Stimulated activated CD4-positive, alpha-beta T cell treated with anti-CD3 and anti-CD28 coated beads, Interleukin-4, amount 100 ng/mL, for 4 hours (primary cell): ENCODE measurements around the gene SPOP.
"Not testable (repeated sequence)": the region's sequence is repeated elsewhere in the genome, so short reads cannot be mapped to it uniquely, and the experiment has no call there.

ENCODE experiments used
- DNase-seq, 2 experiments: peaks; one replicate each; pipeline ENCODE4 v3.0.0-alpha.2; 2020

The SPOP gene

GRCh38 chr17:49695698-49696232 lies 17.9 kb upstream of the SPOP start:
- DNase-seq, result no peak

- DNase-seq, result peak; percentile 51 to 66
Observed at GRCh38 chr17:49694847-49695697, 17.2 kb upstream of the SPOP start.

- DNase-seq, result no peak
Observed at GRCh38 chr17:49692751-49693150, 14.9 kb upstream of the SPOP start.

DNA sequence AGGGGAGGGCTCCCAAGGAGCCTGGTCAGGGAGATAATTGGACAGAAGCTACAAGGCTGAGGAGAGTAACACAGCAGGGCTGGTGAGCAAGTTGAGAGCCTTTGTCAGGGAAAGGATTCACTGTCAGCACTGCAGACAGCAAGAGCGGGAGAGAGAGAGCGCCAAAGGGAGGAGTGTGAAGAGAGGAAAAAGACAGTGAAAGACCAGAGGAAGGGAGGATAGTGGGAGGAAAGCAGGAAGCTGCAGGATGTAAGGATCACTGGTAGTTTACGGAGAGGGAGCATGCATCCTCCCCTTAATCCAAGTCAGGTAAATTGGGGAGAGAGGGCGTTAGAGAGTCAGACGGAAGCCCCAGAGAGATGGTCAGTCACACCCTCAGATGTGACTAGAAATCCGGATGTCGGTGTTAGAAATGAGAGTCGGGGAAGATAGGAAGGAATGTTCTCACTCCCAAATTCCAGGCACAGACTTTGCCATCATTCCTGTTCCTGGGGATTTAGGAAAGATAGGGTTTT lies 13.8 kb upstream of the SPOP start:
- no peak for DNase-seq

GRCh38 chr17:49691086-49691676 lies 13.3 kb upstream of the SPOP start:
- DNase-seq, result no peak

DNA sequence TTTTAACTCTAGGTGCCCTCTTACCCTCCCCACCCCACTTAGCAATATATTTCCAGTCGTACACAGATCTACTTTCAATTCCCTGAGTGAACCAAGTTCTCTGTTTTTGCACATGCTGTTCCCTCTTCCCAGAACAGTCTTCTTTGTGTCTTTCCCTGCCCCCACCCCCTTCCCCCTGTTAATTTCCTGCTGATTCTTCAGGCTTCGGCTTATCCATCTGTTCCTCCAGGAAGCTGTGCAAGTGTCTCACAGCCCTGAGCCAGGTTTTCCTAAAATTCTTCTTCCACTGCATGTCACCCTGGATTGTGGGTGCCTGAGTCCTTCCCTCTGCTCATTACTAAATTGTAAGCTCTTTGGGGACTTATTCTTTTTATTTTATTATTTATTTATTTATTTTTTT lies 12.4 kb upstream of the SPOP start:
- no peak for DNase-seq

DNA sequence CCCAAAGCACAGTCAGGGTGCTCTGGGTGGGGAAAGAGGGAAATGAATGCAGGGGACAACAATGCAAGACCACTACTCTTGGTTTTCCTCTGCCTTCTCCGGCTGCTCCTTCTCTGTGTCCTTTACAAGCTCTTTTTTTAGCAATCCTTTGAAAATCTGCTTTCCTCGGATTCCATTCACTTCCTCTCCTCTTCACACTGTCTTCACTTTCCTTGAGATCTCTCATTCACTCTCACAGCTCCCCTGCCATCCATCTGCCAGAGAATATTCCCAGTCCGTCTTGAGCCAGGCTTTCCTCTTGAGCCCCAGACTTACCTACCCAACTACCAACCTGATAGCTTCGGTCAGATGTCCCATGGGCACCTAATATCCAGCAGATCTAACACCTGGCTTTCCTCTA lies 11.0 kb upstream of the SPOP start:
- no peak for DNase-seq

GRCh38 chr17:49687878-49688491 lies 10.1 kb upstream of the SPOP start:
- DNase-seq, result no peak

DNA sequence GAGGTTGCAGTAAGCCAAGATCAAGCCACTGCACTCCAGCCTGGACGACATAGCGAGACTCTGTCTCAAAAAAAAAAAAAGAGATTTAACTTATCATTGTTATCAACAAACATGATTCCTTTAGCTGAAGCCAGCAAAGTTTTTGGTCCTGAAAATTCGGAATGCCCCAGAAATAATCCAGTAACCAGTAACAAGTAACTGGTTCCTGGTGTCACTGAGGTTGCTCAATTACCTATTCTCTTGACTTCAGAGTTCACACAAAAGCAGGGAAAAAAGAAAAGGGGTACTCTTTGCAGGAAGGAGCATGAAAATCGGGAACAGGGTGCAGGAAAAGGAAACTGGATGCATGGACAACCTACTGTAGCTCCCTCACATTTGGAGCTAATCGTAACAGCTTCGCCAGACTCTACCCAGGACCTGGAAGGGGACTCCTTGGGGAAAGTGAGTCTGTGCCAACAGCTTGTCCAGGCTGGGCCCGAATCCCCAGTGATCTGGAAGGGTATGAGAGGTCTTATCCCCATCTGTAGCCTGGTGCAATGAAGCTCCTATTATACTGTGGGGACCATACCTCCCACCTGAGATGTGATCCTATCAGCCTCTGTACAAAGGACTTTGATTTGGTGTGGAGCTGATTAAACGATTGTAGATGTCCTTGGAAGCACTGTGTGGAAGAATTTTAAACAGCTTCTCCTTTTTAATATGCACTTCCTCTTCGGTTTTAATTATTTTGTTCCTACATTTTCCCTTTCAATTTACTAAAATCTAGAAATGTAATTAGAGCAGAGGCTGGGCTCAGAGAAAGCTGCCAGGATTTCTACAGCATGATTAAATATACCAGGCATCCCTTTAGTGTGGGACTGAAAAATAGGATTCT lies 3.4 kb upstream of the SPOP start:
- DNase-seq, result no peak

DNA sequence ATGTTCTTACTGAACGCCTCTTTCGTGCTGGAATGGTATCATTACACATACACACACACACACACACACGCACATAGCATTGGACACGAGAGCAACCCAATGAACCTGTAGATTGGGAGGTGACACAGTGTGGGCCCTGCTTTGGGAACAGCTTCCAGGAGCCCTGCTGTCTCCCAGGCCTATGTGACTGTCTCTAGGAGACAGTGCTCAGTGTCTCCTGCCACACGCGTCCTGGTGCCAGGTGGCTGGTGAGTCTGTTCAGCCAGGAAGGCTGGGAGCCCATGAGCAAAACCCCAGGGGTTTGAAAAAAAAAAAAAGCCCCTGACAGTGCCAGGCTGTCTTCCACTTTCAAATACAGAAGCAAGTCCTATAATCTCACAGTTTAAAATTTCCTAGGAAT lies 2.4 kb upstream of the SPOP start:
- no peak for DNase-seq

DNA sequence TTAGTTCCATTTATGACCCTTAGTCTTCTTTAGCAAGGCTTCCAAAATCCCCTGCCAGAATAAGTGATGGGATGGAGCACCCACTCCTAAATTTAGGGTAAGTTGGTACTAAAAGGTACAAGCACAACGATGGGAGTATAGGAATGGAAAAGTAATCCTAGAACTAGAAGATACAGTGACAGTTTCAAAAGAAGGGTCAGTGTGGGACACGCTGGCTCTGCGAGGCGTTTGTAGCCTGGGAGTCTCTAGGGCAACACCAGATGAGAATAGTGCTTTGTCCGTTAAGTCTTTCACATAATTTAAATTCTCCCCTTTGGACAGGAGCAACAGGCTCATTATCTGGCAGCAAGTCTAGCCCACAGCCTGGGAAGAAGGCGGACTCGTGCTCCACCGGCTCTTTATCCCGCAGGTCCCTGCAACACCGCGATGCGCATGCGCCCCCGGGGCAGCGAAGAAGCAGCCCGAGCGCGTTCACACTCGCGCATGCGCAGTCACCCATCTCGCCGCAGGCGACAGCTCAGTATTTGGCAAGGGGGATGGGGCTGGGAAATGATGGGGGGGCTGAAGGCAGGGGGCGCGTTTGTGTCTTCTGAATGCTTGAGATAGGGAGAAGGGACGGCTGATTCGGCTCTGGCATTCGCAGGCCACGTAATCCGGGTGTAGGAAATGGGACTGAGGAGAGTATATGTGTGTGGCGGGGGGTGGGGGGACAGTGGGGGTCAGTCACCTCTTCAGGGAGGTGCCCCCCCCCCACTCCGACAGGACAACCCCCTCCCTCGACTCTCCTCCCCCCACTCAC lies 564 bp downstream of the SPOP start:
- DNase-seq, result peak; percentile 95 to 99

DNA sequence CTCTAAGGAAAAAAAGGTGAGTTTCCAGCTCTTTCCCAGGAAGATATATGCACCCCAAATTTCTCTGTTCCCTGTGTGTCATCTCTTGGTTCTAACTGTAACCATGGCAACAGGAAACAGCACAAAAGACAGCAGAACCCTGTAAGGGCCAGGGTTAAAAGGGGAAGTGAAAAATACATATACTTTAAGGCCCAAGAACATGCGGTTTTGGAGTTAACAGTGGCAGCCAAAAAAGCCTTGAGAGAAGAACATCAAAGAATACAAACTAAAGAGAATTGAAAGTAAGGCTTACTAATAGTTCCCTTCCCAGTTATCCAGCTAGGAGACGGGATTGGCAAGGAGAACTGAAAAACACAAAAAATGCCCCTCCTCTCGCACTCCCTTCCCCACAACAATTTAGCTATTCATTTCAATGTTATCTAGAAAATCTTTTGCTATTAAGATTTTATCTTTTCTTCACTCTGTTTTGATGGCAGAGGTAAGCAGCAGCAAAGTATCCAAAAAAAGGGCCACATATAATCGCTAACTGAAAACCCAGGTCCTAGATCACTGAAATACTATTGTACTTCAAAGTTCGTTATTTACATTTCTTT lies 1.5 kb downstream of the SPOP start:
- no peak for DNase-seq

- DNase-seq, result no peak
Observed at GRCh38 chr17:49674507-49674906, 3.4 kb downstream of the SPOP start.

GRCh38 chr17:49673679-49674078 lies 4.2 kb downstream of the SPOP start:
- not testable (repeated sequence) for DNase-seq

- DNase-seq, result no peak
Observed at GRCh38 chr17:49670641-49671040, 7.3 kb downstream of the SPOP start.

DNA sequence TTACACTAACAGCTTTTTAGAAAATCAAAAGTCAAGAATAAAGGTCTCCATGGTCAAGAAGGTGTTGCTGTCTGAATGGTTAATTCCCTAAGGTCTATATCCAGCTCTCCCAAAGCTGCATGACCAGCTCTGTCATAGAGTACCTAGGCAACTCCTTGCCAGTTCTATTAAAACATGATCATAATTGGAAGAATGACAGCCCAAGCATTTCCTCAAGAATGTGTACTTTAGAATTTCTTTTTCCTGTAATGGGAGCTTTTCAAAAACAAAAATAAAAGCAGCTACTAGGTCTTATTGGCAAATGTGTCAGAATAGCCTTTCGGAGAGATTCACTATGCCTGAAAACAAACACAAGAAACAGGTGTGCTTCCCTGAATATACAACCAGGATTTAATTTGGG lies 7.9 kb downstream of the SPOP start:
- DNase-seq, result no peak

DNA sequence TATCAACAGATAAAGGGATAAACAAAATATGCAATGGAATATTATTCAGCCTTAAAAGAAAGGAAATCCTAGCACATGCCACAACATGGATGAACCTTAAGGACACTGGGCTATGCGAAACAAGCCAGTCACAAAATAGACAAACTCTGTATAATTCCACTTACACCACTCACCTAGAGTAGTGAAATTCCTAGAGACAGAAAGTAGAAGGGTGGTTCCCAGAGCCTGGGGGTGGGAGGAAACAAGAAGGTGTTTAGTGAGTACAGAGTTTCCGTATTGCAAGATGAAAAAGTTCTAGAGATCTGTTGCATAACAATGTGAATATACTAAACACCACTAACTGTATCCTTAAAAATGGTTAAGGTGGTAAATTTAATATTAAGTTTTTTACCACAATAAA lies 10.0 kb downstream of the SPOP start:
- DNase-seq, result peak in 1 of 2 experiments; percentile 17

DNA sequence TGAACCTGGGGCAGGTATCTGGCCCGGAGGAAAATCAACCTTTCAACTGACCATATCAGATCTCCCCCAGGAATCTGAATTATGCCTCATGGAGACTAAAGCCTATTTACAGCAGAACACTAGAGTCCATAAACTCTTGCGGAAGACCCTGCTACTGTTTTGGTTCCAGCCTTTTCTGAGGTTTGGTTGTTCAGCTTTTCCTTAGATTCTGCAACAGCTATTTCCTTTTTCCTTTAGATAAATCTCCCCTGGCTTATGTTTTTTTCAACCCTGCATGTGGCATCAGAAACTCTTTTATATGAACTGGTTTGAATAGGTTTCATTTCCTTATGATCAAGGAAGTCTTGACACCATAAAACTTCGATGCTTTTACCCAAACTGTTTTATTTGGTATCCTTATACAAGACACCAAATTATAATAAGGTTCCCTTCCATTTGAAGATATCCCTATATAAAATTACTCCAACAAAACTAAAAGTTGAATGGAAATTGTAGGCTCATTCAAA lies 13.1 kb downstream of the SPOP start:
- DNase-seq, result no peak

DNA sequence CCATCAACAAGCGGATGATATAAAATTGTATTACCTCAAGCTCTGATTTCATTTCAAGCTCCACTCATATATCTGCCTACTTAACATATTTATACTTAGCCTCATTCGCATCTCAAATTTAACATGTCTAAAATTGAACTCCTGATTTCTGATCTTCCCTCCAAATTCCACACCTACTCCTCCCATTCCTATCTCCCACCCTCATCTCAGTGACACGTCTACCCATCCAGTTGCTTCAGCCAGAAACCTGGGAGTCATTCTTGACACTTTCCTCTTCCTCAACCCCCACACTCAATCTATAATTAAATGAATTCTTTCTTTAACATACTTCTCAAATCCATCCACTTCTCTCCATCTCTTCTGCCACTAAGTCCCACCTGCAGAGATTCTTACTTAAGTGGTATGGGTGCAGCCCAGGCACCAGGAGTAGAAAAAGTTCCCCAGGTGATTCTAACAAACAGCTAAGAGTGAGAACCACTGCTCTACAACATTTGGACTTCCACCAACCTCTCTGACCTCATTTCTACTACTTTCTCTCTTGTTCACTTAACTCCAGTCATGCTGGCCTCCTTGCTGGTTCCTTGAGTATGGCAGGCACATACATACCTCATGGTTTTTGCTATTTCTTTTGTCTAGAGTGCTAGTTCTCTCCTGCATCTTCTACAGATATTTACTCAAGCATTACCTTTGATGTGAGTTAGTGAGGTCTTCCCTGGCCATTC lies 18.1 kb downstream of the SPOP start:
- no peak for DNase-seq

- DNase-seq, result no peak
Observed at GRCh38 chr17:49656247-49656646, 21.6 kb downstream of the SPOP start.

- DNase-seq, result no peak
Observed at GRCh38 chr17:49647256-49647585, 30.7 kb downstream of the SPOP start.
